GM12878 (cell line): ENCODE data around the gene SBF1. TPM values are rescaled to one million over a fixed set of nuclear protein-coding genes. Genes with fewer than 3 reads are reported as not detected.

Experiments
- ATAC-seq: fragments of 200-7000 bp; cut with Tn5 transposase; 3 replicates; pipeline ENCODE4 v1.9.1; 2020; ENCODE audit warnings: mild to moderate bottlenecking, moderate library complexity
- BruUV-seq: library from RNA; stranded (reverse); fragments of 400-500 nt; replicated peaks from 2 replicates; lab custom pipeline; 2021; lab: Mats Ljungman, UMichigan
- CTCF ChIA-PET: fragments of 300-600 bp; sonication (Branson Sonifier 250); formaldehyde crosslinking; extraction: SDS; loops from one replicate; lab custom pipeline; 2021; ENCODE audit warnings: inconsistent platforms; lab: Yijun Ruan, JAX
- POLR2A ChIA-PET: fragments of 350-600 bp; formaldehyde crosslinking; extraction: SDS; loops from one replicate; lab custom pipeline; 2021; ENCODE audit warnings: inconsistent platforms; lab: Charles Lee
- RAD21 ChIA-PET: fragments of 300-600 bp; sonication (Branson Sonifier 250); formaldehyde crosslinking; loops from one replicate; lab custom pipeline; 2023; ENCODE audit warnings: antibody characterized with exemption; ENCODE audit not compliant: unreplicated experiment; lab: Charles Lee
- SMC1A ChIA-PET: fragments of 300-600 bp; sonication (Branson Sonifier 250); formaldehyde crosslinking; loops from one replicate; lab custom pipeline; 2023; ENCODE audit not compliant: unreplicated experiment, uncharacterized antibody; lab: Charles Lee
- DNase-seq: peaks from one replicate; pipeline ENCODE4 v3.0.0-alpha.2; 2011; ENCODE audit warnings: low read depth, low spot score
- FAIRE-seq: peaks from 3 replicates; lab custom pipeline; 2011; peaks lifted over from hg19 to GRCh38; lab: Jason Lieb, UNC
- H2AFZ ChIP-seq: 2 replicates; pipeline ENCODE4 v1.6.0; 2011; ENCODE audit warnings: low read depth, low read length, control low read depth; ENCODE audit not compliant: control insufficient read depth
- H3K27ac ChIP-seq: 2 replicates; pipeline ENCODE4 v1.5.1; 2011; ENCODE audit warnings: control low read depth; ENCODE audit not compliant: control insufficient read depth, insufficient read depth
- H3K27me3 ChIP-seq, 2 experiments: replicated peaks in 1 of 2; 2 replicates each; pipeline versions ENCODE4 v1.6.0 to v1.6.1; 2011; ENCODE audit warnings: low read length in 1 of 2; ENCODE audit not compliant: control insufficient read depth in 2 of 2, insufficient read depth in 2 of 2
- H3K36me3 ChIP-seq, 2 experiments: 2 replicates each; pipeline ENCODE4 v1.5.1; 2011; ENCODE audit warnings: low read length in 1 of 2; ENCODE audit not compliant: control insufficient read depth in 2 of 2, insufficient read depth in 2 of 2
- H3K4me1 ChIP-seq: 2 replicates; pipeline ENCODE4 v1.6.1; 2011; ENCODE audit warnings: mild to moderate bottlenecking, low read length, moderate library complexity, mixed read lengths; ENCODE audit not compliant: control insufficient read depth, insufficient read depth
- H3K4me2 ChIP-seq: 2 replicates; pipeline ENCODE4 v1.6.0; 2011; ENCODE audit warnings: control low read depth; ENCODE audit not compliant: control insufficient read depth, insufficient read depth
- H3K4me3 ChIP-seq: fragments of 200-600 bp; sonication (generic); 2 replicates; pipeline ENCODE4 v1.5.1; 2016
- H3K79me2 ChIP-seq: 2 replicates; pipeline ENCODE4 v1.6.0; 2011; ENCODE audit warnings: low read length; ENCODE audit not compliant: control insufficient read depth, insufficient read depth
- H3K9ac ChIP-seq: 2 replicates; pipeline ENCODE4 v1.8.0; 2011; ENCODE audit warnings: low read length, control low read depth, mixed read lengths; ENCODE audit not compliant: control insufficient read depth, insufficient read depth
- H3K9me3 ChIP-seq: replicated peaks from 3 replicates; pipeline ENCODE4 v1.5.1; 2011; ENCODE audit warnings: mild to moderate bottlenecking, low read length; ENCODE audit not compliant: control insufficient read depth, insufficient read depth
- H4K20me1 ChIP-seq: 2 replicates; pipeline ENCODE4 v1.6.0; 2011; ENCODE audit not compliant: control insufficient read depth, insufficient read depth
- BACH1 ChIP-seq: fragments of 450-650 bp; IDR thresholded peaks from 2 replicates; pipeline ENCODE4 v1.6.1; 2017; ENCODE audit warnings: mild to moderate bottlenecking, borderline replicate concordance
- CBFB ChIP-seq: IDR thresholded peaks from 2 replicates; pipeline ENCODE4 v1.6.1; 2016; ENCODE audit warnings: antibody characterized with exemption, low read depth
- CUX1 ChIP-seq: IDR thresholded peaks from 2 replicates; pipeline ENCODE4 v1.6.1; 2012; ENCODE audit warnings: improper control_type of control experiment, low read depth, low read length; ENCODE audit not compliant: insufficient replicate concordance
- DPF2 ChIP-seq: fragments of 450-650 bp; IDR thresholded peaks from 2 replicates; pipeline ENCODE4 v1.6.1; 2017; ENCODE audit warnings: mild to moderate bottlenecking
- NFIC ChIP-seq: IDR thresholded peaks from 2 replicates; pipeline ENCODE4 v1.6.1; 2012; ENCODE audit warnings: low read depth, mild to moderate bottlenecking, inconsistent platforms, low read length, moderate library complexity
- NKRF ChIP-seq: fragments of 450-650 bp; conservative IDR thresholded peaks from 2 replicates; pipeline ENCODE4 v1.6.1; 2017; ENCODE audit warnings: mild to moderate bottlenecking, moderate library complexity
- RB1 ChIP-seq: fragments of 450-650 bp; formaldehyde crosslinking; IDR thresholded peaks from 2 replicates; pipeline ENCODE4 v1.6.1; 2017; ENCODE audit warnings: mild to moderate bottlenecking, borderline replicate concordance
- TARDBP ChIP-seq: IDR thresholded peaks from 2 replicates; pipeline ENCODE4 v1.6.1; 2016; ENCODE audit warnings: borderline replicate concordance
- YBX1 ChIP-seq: fragments of 450-650 bp; IDR thresholded peaks from 2 replicates; pipeline ENCODE4 v1.6.1; 2016; ENCODE audit warnings: antibody characterized with exemption
- WGBS: methylation state at CpG from one replicate; pipeline ENCODE4 v1.1.6; 2016; ENCODE audit warnings: low lambda C conversion rate; ENCODE audit not compliant: insufficient replicate concordance, insufficient coverage; ENCODE audit errors: missing lambda C conversion rate; 5-methylcytosine and 5-hydroxymethylcytosine counted together
- in situ Hi-C: fragments of 300-500 bp; cut with MboI; formaldehyde crosslinking; loops from 9 replicates; pipeline ENCODE4 v1.14.3; 2018; ENCODE audit warnings: mixed read lengths
- intact Hi-C: fragments of 100-400 bp; cut with micrococcal nuclease; formaldehyde crosslinking; loops from one replicate; pipeline ENCODE4 v1.14.2; 2022; ENCODE audit not compliant: unreplicated experiment
- polyA plus RNA-seq, 11 experiments: library from polyadenylated mRNA; depleted of rRNA in 4 of 11; unstranded in 6 of 11; stranded (reverse) in 5 of 11; fragments of >200 nt; fragmentation: Nextera tagmentation in 4 of 11; fragmentation: Illumina TruSeq in 1 of 11; extraction: Ambion mirVana in 4 of 11; extraction: Trizol in 1 of 11; gene quantifications; 1 replicate in 1 of 11; 2 replicates in 10 of 11; pipeline versions ENCODE4 v1.2.1 to v1.2.3, GENCODE V29; 2011 to 2016; ENCODE audit warnings: inconsistent platforms in 2 of 11, missing spikeins in 2 of 11, low read depth in 1 of 11
- total RNA-seq, 4 experiments: library from RNA; depleted of rRNA in 3 of 4; stranded (reverse); fragments of >200 nt in 3 of 4; fragmentation: Illumina TruSeq in 1 of 4; extraction: Trizol in 1 of 4; gene quantifications; 2 replicates each; pipeline versions ENCODE4 v1.2.1 to v1.2.3, GENCODE V29; 2013 to 2021

Gene SBF1
- total and polyA plus RNA-seq, 10 of the 15 experiments (the other 5 are each of a cell fraction or from before 2014, with no cell fraction given) = 0.23 to 95.0 (median 17.8) TPM

- in situ Hi-C loops = no loop called here
- H3K27me3 ChIP-seq = no peaks in the 10 kb centered on the region
- intact Hi-C loops = loop anchor here (1.0 to 10.0 kb wide), 2 partner anchors 32 to 231 kb away; partner anchors contain the start of genes LMF2 and TUBGCP6
- POLR2A ChIA-PET = interaction anchor here (0.5 kb wide), 1 partner anchor 65 kb away, joined by 4 read pairs; no protein-coding TSS in a partner anchor
- FAIRE-seq (no peak), DNase-seq (no peak), ATAC-seq (no peak)
- H3K9ac ChIP-seq = peak overlapping the region; percentile 56
- no peaks in the 10 kb centered on the region for H3K9me3 ChIP-seq
- peak overlapping the region; percentile 95 for H3K4me2 ChIP-seq
- RAD21 ChIA-PET = no interaction called here
- peaks cover 36% of the 10 kb centered on the region for H3K79me2 ChIP-seq
- H3K4me3 ChIP-seq = no peak overlapping the region; the same call in 1 of the 2 replicates
- 84% methylated on average over 6 of the region's 6 CpGs for WGBS
- no TSS peak for BruUV-seq
- TF ChIP-seq BACH1 (no peak), CBFB (no peak), NKRF (no peak), NFIC (no peak), RB1 (no peak), YBX1 (no peak), TARDBP (no peak), DPF2 (no peak), CUX1 (no peak)
- H4K20me1 ChIP-seq = no peaks in the 10 kb centered on the region
- SMC1A ChIA-PET = no interaction called here
- CTCF ChIA-PET = no interaction called here
- H2AFZ ChIP-seq = peak overlapping the region; percentile 92
- H3K27ac ChIP-seq = peak overlapping the region; percentile 48; the same call in 1 of the 2 replicates
- H3K4me1 ChIP-seq = peaks cover 36% of the 10 kb centered on the region
- H3K36me3 ChIP-seq = 0 out of 4 replicates have a peak, but pooled peaks cover 0 to 4% of the 10 kb centered on the region in 2 experiments
These were observed 792 bp upstream of the SBF1 start for GRCh38 chr22:50475652-50476002.
